ENCODE results near the gene TBCK.

TBCK gene

DNA sequence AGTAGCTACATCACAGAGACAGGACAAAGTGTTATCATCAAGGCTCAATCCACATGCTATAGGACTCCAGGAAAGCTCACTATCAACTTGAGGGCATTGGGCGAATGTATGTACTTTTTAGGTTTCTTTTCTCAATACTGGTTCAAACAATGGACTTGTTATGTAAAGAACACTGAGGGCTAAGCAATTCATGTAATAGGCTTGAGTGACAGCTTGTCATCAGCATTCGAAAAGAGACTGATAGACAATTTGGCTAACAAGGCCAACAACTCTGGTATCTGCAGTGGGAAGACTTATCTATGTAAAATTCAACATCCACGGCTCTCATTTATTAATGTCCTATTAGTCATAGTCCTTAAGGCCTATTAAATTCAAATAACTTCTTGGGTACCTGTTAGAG lies 279.7 kb downstream of the TBCK start:
- H3K27ac ChIP-seq (ENCODE audit: low read depth, low read length), result no peak overlapping the region
- H3K4me1 ChIP-seq (ENCODE audit: control insufficient read depth, insufficient read depth, low read length), result no peaks in the 10 kb centered on the region
- H3K9ac ChIP-seq (ENCODE audit: low read length), result no peak overlapping the region
- no peak overlapping the region for H3K4me3 ChIP-seq (ENCODE audit: low read length)
- H3K27me3 ChIP-seq (ENCODE audit: control insufficient read depth, insufficient read depth, low read length), result no peaks in the 10 kb centered on the region
- H3K36me3 ChIP-seq (ENCODE audit: control insufficient read depth, insufficient read depth, low read length), result no peaks in the 10 kb centered on the region

DNA sequence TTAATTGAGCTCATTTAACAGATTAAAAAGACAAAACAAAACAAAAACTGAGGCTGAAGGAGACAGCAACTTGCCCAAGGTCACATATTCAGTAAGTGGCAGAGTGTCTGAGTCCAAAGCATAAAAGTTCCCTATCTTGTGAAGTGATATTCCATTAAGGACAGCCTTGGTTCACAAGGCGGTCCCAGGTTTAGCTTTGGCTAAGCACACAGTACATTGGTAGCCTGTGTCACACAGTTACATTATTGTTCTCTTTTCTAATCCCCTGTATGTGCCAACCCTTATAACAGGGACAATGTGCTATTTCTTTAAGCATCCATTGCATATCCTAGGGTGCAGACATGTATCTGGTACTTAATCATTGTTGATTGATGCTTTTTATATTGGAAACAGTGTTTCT lies 280.8 kb downstream of the TBCK start:
- Histone ChIP-seq H3K36me3 (ENCODE audit: control insufficient read depth, insufficient read depth, low read length) (no peaks in the 10 kb centered on the region), H3K27ac (ENCODE audit: low read depth, low read length) (no peak overlapping the region), H3K9ac (ENCODE audit: low read length) (no peak overlapping the region), H3K4me1 (ENCODE audit: control insufficient read depth, insufficient read depth, low read length) (no peaks in the 10 kb centered on the region), H3K4me3 (ENCODE audit: low read length) (no peak overlapping the region), H3K27me3 (ENCODE audit: control insufficient read depth, insufficient read depth, low read length) (no peaks in the 10 kb centered on the region)

- no peak overlapping the region for H3K9ac ChIP-seq (ENCODE audit: low read length)
- no peak overlapping the region for H3K4me3 ChIP-seq (ENCODE audit: low read length)
- H3K27me3 ChIP-seq (ENCODE audit: control insufficient read depth, insufficient read depth, low read length), result no peaks in the 10 kb centered on the region
- H3K4me1 ChIP-seq (ENCODE audit: control insufficient read depth, insufficient read depth, low read length), result no peaks in the 10 kb centered on the region
- H3K36me3 ChIP-seq (ENCODE audit: control insufficient read depth, insufficient read depth, low read length), result no peaks in the 10 kb centered on the region
- no peak overlapping the region for H3K27ac ChIP-seq (ENCODE audit: low read depth, low read length)
Measured at GRCh38 chr4:106034751-106035150, 281.3 kb downstream of the TBCK start.

GRCh38 chr4:106034220-106034619 lies 281.8 kb downstream of the TBCK start:
- Histone ChIP-seq H3K27ac (ENCODE audit: low read depth, low read length) (no peak overlapping the region), H3K4me3 (ENCODE audit: low read length) (no peak overlapping the region), H3K27me3 (ENCODE audit: control insufficient read depth, insufficient read depth, low read length) (no peaks in the 10 kb centered on the region), H3K4me1 (ENCODE audit: control insufficient read depth, insufficient read depth, low read length) (no peaks in the 10 kb centered on the region), H3K9ac (ENCODE audit: low read length) (no peak overlapping the region), H3K36me3 (ENCODE audit: control insufficient read depth, insufficient read depth, low read length) (no peaks in the 10 kb centered on the region)

DNA sequence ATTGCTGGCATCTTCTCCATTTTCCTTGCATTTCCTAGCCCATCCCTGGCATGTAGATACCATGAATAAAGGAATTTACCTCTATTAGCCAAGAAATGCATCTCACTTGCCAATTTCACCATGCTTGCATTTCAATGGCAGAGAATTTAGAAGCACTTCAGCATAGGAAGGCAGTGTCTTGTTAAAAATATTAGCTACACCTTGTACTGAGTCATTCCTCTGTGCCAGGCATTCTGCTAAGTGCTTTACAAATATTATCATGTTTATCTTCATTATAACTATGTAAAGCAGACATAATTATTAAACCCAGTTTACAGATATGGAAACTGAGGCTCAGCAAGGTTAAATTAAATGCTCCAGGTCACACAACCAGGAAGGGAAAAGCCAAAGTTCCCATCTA lies 282.5 kb downstream of the TBCK start:
- no peak overlapping the region for H3K4me3 ChIP-seq (ENCODE audit: low read length)
- no peaks in the 10 kb centered on the region for H3K4me1 ChIP-seq (ENCODE audit: control insufficient read depth, insufficient read depth, low read length)
- no peak overlapping the region for H3K9ac ChIP-seq (ENCODE audit: low read length)
- no peak overlapping the region for H3K27ac ChIP-seq (ENCODE audit: low read depth, low read length)
- H3K36me3 ChIP-seq (ENCODE audit: control insufficient read depth, insufficient read depth, low read length), result no peaks in the 10 kb centered on the region
- H3K27me3 ChIP-seq (ENCODE audit: control insufficient read depth, insufficient read depth, low read length), result no peaks in the 10 kb centered on the region

- Histone ChIP-seq H3K4me1 (ENCODE audit: control insufficient read depth, insufficient read depth, low read length) (no peaks in the 10 kb centered on the region), H3K36me3 (ENCODE audit: control insufficient read depth, insufficient read depth, low read length) (no peaks in the 10 kb centered on the region), H3K27ac (ENCODE audit: low read depth, low read length) (no peak overlapping the region), H3K27me3 (ENCODE audit: control insufficient read depth, insufficient read depth, low read length) (no peaks in the 10 kb centered on the region), H3K9ac (ENCODE audit: low read length) (no peak overlapping the region), H3K4me3 (ENCODE audit: low read length) (no peak overlapping the region)
Measured at GRCh38 chr4:106032851-106033286, 283.1 kb downstream of the TBCK start.

DNA sequence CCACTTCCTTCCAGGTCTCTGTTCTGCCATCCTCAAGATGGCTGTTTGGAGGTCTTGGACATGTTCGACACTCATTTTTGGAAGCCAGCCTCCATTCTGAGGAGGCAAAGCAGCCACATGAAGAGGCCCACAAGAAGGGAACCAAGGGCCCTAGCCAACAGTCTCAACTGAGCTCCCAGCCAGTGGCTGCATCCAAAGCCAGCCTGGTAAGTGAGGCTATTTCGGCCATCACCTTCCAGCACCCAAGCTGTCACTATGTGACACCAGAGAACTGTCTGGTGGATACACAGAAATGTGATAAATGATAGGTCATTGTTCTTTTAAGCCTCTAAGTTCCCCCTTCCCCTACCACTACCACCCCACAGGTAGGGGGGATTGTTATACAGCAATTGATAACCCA lies 293.6 kb downstream of the TBCK start:
- H3K36me3 ChIP-seq (ENCODE audit: control insufficient read depth, insufficient read depth, low read length), result no peaks in the 10 kb centered on the region
- H3K9ac ChIP-seq (ENCODE audit: low read length), result no peak overlapping the region
- no peaks in the 10 kb centered on the region for H3K4me1 ChIP-seq (ENCODE audit: control insufficient read depth, insufficient read depth, low read length)
- no peaks in the 10 kb centered on the region for H3K27me3 ChIP-seq (ENCODE audit: control insufficient read depth, insufficient read depth, low read length)
- no peak overlapping the region for H3K4me3 ChIP-seq (ENCODE audit: low read length)
- no peak overlapping the region for H3K27ac ChIP-seq (ENCODE audit: low read depth, low read length)

DNA sequence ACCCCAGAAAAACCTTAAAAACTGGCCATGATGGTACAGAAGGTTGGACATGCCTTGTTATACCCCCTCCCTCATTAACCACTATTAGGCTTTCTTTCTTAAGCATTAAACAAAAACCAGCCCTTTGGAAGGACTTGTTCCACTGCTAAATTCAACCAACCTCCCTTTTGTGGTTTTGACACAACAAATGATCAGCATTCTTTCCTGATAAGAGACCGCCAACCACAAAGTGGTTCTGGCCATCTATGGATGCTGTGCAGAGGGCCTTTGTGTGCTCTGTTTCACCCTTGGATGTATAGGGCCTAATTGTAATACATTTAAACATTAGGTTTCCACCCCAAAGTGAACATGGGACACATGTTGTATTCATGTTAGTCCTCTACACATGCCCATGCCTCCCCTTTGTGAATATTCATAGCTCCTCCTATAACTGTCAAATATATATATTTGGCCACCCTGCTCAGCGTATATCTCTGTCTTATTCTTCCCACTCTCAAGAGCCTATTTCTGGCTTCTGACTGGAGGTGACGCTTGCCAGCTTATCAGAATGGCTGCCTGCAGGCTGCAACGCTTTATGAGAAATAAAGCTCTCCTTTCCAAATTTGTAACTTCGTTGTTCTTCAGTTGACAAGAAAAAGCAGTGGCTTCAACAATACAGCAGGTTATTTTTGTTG lies 294.1 kb downstream of the TBCK start:
- Histone ChIP-seq H3K27me3 (ENCODE audit: control insufficient read depth, insufficient read depth, low read length) (no peaks in the 10 kb centered on the region), H3K27ac (ENCODE audit: low read depth, low read length) (no peak overlapping the region), H3K4me1 (ENCODE audit: control insufficient read depth, insufficient read depth, low read length) (no peaks in the 10 kb centered on the region)

DNA sequence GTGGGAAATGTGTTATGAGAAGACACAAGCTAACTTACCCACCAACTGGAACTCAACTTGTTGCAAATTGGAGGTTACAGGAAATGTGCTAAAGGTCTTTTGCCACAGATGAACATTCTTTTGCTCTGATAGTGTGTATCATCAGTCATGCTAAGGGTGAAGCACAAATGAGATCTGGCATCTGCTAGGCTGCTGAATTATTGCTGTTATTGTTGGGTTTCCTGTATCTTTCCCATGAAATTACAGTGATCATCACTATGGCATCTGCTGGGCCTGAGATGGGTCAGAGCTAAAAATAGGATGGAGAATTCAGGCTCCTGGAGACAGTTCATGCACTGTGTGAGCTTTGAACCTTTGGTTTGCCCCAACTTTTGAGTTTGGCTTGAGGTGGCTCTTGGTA lies 296.2 kb downstream of the TBCK start:
- no peaks in the 10 kb centered on the region for H3K36me3 ChIP-seq (ENCODE audit: control insufficient read depth, insufficient read depth, low read length)
- no peaks in the 10 kb centered on the region for H3K27me3 ChIP-seq (ENCODE audit: control insufficient read depth, insufficient read depth, low read length)
- no peaks in the 10 kb centered on the region for H3K4me1 ChIP-seq (ENCODE audit: control insufficient read depth, insufficient read depth, low read length)
- H3K27ac ChIP-seq (ENCODE audit: low read depth, low read length), result no peak overlapping the region
- no peak overlapping the region for H3K9ac ChIP-seq (ENCODE audit: low read length)
- H3K4me3 ChIP-seq (ENCODE audit: low read length), result no peak overlapping the region

More for the DNA sequence above, 294.1 kb downstream of the TBCK start:
- Histone ChIP-seq H3K36me3 (ENCODE audit: control insufficient read depth, insufficient read depth, low read length) (no peaks in the 10 kb centered on the region), H3K9ac (ENCODE audit: low read length) (no peak overlapping the region), H3K4me3 (ENCODE audit: low read length) (no peak overlapping the region)

- Histone ChIP-seq H3K4me1 (ENCODE audit: control insufficient read depth, insufficient read depth, low read length) (no peaks in the 10 kb centered on the region), H3K9ac (ENCODE audit: low read length) (no peak overlapping the region), H3K36me3 (ENCODE audit: control insufficient read depth, insufficient read depth, low read length) (no peaks in the 10 kb centered on the region)
Measured at GRCh38 chr4:106017975-106018374, 298.0 kb downstream of the TBCK start.

GRCh38 chr4:106011387-106011786 lies 304.6 kb downstream of the TBCK start:
- H3K4me3 ChIP-seq (ENCODE audit: low read length), result no peak overlapping the region
- no peaks in the 10 kb centered on the region for H3K27me3 ChIP-seq (ENCODE audit: control insufficient read depth, insufficient read depth, low read length)
- H3K27ac ChIP-seq (ENCODE audit: low read depth, low read length), result no peak overlapping the region
- H3K9ac ChIP-seq (ENCODE audit: low read length), result no peak overlapping the region
- no peaks in the 10 kb centered on the region for H3K4me1 ChIP-seq (ENCODE audit: control insufficient read depth, insufficient read depth, low read length)
- no peaks in the 10 kb centered on the region for H3K36me3 ChIP-seq (ENCODE audit: control insufficient read depth, insufficient read depth, low read length)

More at GRCh38 chr4:106017975-106018374, 298.0 kb downstream of the TBCK start:
- Histone ChIP-seq H3K27ac (ENCODE audit: low read depth, low read length) (no peak overlapping the region), H3K4me3 (ENCODE audit: low read length) (no peak overlapping the region), H3K27me3 (ENCODE audit: control insufficient read depth, insufficient read depth, low read length) (no peaks in the 10 kb centered on the region)

GRCh38 chr4:106010761-106011160 lies 305.2 kb downstream of the TBCK start:
- Histone ChIP-seq H3K4me1 (ENCODE audit: control insufficient read depth, insufficient read depth, low read length) (no peaks in the 10 kb centered on the region), H3K27ac (ENCODE audit: low read depth, low read length) (no peak overlapping the region), H3K9ac (ENCODE audit: low read length) (no peak overlapping the region), H3K36me3 (ENCODE audit: control insufficient read depth, insufficient read depth, low read length) (no peaks in the 10 kb centered on the region), H3K4me3 (ENCODE audit: low read length) (no peak overlapping the region), H3K27me3 (ENCODE audit: control insufficient read depth, insufficient read depth, low read length) (no peaks in the 10 kb centered on the region)

- Histone ChIP-seq H3K9ac (ENCODE audit: low read length) (no peak overlapping the region), H3K36me3 (ENCODE audit: control insufficient read depth, insufficient read depth, low read length) (no peaks in the 10 kb centered on the region), H3K4me1 (ENCODE audit: control insufficient read depth, insufficient read depth, low read length) (no peaks in the 10 kb centered on the region), H3K27me3 (ENCODE audit: control insufficient read depth, insufficient read depth, low read length) (no peaks in the 10 kb centered on the region), H3K4me3 (ENCODE audit: low read length) (no peak overlapping the region), H3K27ac (ENCODE audit: low read depth, low read length) (no peak overlapping the region)
Measured at GRCh38 chr4:106002994-106003393, 313.0 kb downstream of the TBCK start.
